GM19238 (cell line): ENCODE results near the gene ABCG4.
"Not testable (repeated sequence)": the region's sequence is repeated elsewhere in the genome, so short reads cannot be mapped to it uniquely, and the experiment has no call there.

Source experiments
- DNase-seq: peaks from one replicate; pipeline ENCODE4 v3.0.0; 2011; ENCODE audit warnings: low spot score; ENCODE audit not compliant: insufficient read length

ABCG4 gene

DNA sequence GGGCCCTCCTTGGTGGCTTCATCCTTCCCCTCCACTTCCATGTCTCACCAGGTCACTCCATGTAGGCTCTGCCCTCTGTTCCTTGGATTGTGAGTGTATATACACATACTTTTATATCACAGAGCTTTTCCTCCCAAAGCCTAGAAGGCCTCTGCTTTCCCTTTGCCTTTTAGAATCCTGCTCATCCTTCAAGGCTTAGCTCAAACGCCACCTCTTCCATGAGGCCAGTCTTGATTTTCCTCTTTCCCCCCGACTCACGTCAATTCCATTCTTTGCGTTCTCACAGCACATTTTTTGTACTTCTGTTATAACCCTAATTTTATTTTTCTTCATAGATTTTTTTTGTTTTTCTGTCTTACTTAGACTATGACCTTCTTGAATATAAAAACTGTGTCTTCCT lies 3.8 kb downstream of the ABCG4 start:
- DNase-seq, result no peak

DNA sequence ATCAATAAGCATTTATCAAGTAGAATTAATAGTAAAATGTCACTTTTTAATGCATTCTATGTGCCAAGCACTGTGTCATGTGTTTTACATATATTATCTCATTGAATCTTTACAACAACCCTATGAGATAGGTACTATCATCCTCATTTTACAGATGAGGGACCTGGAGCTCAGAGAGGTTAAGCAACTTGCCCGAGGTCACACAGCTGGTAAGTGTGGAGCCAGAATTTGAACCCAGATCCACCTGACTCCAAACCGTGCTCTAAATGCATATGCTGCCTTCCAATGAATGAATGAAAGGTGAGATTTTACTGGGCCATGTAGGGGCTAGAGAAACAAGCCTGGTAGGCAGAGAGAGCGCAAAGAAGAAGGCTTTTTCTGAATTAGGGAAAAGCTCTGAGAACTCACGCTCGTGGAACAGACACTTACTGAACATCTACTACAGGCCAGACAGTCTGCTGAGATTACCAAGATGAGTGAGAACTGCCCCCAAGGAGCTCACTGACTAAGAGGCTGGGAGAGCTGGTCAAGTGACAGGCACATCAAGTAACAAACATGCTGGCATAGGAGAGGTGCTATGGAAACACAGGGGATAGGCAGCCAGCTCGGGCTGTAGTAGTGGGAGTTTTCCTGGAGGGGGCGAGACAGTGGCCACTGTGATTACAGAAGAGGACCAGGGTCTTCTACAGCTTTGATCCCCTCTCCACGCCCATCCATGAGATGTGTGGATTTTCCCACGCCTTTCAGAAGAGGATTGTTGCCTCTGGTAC lies 4.4 kb downstream of the ABCG4 start:
- no peak for DNase-seq

DNA sequence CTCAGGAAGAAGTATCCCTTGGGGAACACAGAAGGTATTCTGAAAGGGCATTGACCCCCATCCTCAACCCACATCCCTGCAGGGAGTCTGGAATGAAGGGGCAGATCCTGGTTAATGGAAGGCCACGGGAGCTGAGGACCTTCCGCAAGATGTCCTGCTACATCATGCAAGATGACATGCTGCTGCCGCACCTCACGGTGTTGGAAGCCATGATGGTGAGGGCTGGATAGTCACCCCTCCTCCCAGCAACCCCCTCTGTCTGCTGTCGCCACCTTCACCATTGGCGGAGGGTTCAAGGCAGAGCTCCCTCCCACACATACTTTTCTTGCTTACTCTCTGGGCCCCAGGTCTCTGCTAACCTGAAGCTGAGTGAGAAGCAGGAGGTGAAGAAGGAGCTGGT lies 5.3 kb downstream of the ABCG4 start:
- no peak for DNase-seq

DNA sequence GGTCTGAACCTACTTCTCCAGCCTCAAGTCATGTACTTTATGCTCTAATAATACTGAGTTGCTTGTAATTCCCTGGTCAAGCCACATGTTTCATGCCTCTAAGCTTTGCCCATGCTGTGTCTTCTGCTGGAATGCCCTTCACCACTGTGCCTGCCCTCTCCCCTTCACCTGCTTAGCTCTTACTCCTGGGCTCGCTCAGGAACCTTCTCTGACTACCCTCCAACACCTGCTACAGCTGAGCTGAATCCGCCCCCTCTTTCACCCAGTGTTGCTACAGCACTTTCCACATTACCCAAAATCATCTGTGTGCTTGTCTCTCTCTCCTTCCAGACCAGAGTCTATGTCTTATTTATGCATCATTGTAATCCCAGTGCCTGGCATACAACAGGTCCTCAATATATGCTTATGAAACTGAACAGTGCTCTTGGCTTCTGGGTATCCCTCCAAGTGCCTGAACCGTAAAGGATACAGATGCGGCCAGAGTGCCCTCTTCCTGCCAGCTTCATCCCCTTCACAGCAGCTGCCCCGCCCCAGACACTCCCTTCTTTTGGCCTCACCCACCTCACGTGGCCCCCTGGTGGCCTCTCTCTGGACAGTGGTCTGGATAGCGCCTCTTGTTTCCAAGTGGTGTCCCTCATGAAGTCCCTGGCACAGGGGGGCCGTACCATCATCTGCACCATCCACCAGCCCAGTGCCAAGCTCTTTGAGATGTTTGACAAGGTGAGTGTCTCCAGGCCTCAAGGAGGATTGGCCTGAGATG lies 7.1 kb downstream of the ABCG4 start:
- no peak for DNase-seq

DNA sequence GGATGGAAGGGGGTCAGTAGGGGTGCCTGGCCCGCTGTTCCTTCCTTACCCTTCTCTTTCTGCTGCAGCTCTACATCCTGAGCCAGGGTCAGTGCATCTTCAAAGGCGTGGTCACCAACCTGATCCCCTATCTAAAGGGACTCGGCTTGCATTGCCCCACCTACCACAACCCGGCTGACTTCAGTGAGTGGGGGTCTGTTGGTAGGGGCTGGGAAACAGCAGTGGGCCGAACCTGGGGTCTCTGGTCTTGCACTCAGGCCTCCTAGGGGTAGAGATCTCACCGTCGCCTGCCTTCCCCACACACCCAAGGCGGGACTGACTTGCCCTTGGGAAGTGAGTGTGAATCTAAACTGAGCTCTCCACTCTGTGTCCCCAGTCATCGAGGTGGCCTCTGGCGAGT lies 7.6 kb downstream of the ABCG4 start:
- DNase-seq, result no peak

DNA sequence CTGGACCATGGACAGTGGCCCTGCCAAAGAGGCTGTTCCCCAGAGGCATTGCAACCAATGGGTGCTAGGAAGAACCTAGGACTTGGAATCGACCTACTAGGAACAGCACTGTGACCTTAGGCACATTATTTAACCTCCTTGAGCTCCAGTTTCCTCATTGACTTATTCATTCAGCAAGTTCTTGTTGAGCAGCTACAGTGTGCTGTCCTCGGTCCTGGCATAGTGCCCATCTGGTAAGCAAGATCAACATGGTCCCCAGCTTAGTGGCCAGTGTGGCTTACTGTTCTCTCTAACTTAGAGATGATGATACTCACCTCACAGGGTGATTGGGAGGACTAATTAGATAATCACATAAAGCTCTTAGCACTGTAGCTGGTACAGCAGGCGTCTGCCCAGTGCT lies 8.2 kb downstream of the ABCG4 start:
- no peak for DNase-seq

DNA sequence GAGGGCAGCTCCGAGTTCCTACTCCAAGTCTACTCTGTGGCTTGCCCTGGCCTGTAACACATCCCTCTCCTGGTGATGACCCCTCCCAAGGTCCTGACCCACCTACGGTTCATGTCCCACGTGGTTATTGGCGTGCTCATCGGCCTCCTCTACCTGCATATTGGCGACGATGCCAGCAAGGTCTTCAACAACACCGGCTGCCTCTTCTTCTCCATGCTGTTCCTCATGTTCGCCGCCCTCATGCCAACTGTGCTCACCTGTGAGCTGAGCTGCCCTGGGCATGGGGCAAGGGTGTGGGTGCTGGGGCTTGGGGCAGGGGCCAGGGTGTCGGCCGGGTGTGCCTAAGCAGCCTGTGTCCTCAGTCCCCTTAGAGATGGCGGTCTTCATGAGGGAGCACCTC lies 9.6 kb downstream of the ABCG4 start:
- DNase-seq, result no peak

DNA sequence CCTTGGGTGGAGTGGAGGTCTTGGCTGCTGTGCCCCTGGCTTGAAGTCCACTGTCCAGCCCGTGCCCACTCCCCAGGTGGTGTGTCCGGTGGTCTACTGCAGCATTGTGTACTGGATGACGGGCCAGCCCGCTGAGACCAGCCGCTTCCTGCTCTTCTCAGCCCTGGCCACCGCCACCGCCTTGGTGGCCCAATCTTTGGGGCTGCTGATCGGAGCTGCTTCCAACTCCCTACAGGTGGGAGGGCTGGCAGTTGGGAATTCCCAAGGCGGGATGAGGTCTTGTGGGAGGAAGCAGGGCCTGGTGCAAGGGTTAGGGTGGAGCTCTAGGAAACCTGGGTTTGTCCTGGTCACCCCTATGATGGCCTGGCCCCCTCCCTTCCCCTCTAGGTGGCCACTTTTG lies 11.3 kb downstream of the ABCG4 start:
- no peak for DNase-seq

DNA sequence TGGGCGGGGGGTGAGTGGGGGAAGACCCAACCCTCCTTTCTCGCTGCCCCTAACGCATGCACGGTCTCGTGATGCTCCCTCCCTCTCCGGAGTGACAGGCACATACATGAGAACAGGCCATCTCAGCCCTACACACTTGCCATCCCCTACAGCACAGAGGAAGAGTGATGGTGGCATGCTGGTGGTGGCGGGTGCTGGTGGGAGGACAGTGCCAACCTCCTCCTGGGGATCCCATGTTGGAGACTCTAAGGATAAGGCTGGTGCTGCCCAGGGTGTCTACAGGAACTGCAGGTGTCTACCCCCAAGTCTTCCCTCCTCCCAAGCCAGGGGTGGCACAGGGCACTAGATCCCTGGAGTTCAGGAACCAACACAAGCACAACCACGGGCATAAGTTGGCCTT lies 13.0 kb downstream of the ABCG4 start:
- no peak for DNase-seq

DNA sequence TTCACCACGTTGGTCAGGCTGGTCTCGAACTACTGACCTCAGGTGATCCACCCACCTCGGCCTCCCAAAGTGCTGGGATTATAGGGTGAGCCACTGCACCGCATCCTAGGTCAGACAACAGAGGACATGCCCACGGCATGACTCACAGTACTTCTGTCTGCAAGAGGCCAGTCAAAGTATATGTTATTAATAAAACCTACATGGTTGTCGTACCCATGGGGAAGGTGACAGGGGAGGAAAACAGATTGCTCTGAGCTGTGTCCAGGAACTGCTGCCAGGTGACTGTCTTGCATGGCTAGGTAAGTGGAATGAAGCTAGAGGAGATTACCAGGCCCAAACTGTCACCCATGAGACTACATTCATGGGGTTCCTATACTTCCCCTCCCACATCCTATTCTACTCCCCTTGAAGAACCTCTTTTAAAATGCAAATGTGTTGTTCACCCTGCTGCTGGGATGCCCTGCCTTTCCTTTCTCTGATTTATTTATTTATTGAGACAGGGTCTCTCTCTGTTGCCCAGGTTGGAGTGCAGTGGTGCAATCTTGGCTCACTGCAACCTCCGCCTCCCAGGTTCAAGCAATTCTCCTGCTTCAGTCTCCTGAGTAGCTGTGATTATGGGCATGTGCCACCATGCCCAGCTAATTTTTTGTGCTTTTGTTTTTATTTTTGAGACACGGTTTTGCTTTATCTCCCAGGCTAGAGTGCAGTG lies 17.7 kb downstream of the ABCG4 start:
- no peak for DNase-seq

DNA sequence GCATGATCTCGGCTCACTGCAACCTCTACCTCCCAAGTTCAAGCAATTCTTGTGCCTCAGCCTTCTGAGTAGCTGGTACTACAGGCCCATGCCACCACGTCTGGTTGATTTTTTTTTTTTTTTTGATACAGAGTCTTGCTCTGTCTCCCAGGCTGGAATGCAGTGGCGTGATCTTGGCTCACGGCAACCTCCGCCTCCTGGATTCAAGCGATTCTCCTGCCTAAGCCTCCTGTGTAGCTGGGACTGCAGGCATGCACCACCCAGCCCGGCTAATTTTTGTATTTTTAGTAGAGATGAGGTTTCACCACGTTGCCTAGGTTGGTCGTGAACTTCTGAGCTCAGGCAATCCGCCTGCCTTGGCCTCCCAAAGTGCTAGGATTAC lies 18.2 kb downstream of the ABCG4 start:
- DNase-seq, result not testable (repeated sequence)

DNA sequence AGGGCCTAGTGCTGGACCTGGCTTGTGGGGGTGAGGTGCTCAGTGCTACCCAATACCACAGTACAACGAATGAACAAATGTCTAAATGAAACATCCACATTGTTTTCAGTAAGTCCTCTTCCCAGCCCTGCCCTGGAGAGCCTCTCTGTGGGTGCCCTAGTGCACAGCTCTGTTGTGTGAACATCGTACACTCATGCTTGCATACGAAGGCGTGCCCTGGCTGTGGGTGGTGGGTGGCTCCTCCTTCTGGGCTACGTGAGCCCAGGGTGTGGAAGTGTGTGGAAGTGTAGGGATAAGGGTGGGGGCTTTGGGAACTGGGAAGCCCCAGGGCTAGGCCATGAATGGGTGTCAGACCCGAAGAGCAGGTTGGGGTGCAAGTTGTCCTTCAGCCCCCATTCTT lies 19.1 kb downstream of the ABCG4 start:
- DNase-seq, result no peak

DNA sequence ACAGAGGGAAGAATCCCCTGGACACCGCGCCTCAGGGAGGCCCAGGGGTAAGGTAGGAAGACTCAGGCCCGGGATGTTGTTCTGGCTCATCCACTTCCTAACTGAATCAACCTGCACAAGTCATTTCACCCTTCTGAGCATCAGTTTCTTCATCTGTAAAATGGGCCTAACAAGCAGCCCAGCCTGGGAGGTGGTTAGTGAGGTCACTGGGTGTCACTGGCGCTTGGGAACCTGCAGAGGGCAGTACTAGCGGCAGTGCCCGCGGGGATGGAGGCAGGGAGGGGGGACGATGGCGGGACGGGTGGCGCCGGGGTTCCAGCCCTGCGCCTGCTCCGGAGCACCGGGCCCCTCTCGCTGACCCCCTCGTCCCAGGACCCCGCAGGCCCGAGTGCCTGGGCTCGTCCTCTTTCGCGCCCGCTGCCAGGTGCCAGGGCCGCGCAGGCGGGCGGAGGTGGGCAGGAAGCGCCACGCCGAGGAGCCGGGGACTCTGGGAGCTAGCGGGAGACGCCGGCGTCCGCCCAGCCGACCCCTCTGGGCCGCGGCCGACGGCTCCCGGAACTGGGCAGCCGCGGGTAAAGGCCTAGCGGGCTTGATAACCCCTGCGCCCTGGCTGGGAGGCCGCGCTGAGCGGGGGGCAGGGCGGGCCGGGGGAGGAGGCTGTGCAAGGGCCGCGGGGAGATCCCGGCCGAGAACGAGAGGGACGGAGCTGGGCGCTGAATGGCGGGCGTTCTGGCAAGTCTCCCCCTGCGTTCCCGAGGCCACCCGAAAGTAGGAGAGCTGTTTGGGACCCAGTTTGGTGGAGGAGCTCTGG lies 19.8 kb downstream of the ABCG4 start, which contains the start of gene NLRX1:
NLRX1 (plus strand) TSS at position 255 of the 811 bp plus-strand sequence. CDS start 2,679 bp downstream, outside the sequence.
- DNase-seq, result peak; percentile 98

DNA sequence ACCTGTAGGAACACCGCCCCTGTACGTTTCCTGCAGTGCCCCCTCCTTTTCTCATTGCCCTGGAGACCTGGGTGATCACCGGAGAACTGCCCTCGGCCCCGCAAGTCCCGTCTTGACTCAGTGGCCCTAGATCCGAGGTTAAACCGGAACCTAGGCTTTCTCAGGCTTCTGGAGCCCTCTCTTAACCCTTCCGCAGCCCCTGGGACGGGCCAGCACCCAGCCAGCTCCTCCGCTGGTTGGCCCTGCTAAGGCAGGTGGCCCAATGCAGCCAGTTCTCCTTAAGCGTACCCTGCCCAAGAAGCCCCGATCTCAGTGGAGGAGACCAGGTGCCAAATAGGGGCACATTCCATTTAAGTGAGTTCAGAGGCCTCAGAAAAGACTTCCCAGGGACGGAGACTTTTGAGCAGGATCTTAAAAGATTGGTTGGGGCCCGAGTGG lies 20.4 kb downstream of the ABCG4 start:
- DNase-seq, result peak; percentile 53

DNA sequence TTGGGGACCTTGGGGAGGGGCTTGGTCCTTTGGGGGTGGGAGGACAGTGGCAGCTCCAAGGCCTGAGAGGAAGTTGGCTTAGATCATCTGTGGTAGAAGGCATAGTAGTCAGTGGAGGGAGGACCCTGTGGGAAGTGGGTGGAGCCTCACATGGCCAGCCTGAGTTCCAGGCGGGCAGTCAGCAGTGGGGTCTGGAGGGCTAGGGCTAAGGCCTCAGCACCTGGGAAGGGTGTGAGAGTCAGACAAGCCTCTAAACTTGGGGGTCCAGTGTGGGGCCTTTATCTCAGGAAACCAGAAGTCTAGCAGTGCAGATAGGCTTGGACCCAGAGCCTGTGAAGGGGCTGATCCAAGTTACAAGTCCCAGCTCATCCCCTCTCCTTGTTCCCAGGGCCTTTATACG lies 23.7 kb downstream of the ABCG4 start:
- no peak for DNase-seq

DNA sequence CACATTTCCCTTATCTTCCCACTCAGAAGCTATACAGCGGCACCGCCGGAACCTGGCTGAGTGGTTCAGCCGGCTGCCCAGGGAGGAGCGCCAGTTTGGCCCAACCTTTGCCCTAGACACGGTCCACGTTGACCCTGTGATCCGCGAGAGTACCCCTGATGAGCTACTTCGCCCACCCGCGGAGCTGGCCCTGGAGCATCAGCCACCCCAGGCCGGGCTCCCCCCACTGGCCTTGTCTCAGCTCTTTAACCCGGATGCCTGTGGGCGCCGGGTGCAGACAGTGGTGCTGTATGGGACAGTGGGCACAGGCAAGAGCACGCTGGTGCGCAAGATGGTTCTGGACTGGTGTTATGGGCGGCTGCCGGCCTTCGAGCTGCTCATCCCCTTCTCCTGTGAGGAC lies 24.6 kb downstream of the ABCG4 start:
- DNase-seq, result no peak

DNA sequence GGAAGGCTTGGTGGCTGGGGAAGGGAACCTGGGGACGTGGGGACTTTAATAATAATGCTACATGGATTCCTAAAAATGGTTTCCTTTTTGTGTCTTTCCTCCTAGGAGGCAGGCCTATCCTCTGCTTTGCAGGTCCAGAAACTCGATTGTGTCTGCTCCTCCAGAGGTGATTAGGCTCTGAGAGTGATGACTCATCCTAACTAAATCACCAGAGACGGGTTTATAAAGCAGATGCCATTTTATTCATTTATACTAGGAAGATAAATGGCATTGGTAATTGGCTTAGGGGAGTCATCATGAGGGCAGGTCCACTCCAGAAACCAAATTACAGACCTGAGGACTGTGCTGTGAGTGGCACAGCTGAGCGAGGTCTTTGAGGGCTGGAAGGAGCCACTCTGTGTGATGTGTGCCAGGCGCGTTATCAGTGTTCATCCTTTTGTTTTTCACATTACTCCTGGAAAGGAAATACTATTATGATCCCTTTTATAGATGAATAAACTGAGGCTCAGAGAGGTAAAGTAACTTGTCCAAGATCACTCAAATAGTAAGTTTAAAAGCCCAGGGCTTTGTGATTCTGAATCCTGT lies 26.7 kb downstream of the ABCG4 start:
- no peak for DNase-seq

DNA sequence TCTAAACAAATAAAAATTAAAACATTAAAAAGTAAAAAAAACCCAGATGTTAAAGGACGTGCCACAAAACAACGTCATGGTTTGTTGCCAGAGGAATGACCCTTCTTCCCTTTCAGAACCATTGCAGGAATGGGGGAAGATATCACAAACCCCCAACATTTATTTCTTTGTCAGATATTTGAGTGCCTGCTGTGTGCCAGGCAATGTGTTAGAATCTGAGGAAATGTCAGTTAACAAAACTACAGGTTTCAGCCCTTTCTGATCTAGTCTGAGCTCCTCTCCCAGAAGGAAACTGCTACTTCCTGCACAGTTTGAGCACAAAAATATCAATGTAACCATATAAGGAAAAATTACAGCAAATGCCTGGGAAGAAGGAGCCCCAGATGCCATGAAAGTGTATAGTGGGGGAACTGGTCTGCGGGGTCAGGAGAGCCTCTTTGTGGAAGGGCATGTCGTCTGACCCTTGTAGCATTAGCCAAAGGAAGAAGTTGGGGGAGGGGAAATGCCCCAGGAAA lies 29.4 kb downstream of the ABCG4 start:
- no peak for DNase-seq

DNA sequence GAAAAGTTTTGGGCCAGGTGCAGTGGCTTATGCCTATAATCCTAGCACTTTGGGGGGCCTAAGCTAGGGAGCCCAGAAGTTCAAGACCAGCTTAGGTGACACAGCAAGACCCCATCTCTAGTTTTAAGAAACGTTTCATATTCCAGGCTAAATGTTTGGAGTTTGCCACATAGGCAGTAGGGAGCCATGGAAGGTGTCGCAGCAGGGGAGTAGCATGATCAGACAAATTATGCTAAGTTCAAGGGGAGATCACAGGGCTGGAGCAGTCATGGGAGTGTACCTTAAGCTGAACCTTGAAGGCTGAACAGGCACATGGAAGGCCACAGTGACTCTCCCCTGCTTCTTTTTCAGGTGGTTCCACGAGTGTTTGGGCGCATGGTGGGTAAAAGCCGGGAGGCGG lies 30.5 kb downstream of the ABCG4 start:
- no peak for DNase-seq

DNA sequence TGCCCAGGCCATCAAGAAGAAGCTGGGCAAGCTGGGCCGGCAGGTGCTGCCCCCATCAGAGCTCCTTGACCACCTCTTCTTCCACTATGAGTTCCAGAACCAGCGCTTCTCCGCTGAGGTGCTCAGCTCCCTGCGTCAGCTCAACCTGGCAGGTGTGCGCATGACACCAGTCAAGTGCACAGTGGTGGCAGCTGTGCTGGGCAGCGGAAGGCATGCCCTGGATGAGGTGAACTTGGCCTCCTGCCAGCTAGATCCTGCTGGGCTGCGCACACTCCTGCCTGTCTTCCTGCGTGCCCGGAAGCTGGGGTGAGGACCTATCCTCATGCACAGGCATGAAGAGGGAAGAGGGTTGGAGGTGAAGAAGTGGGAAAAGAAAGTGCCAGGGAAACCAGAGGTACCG lies 31.1 kb downstream of the ABCG4 start:
- DNase-seq, result no peak
